Activated T-cell treated with anti-CD3 and anti-CD28 coated beads for 48 hours (primary cell): ENCODE data around the gene PCNX2.

Experiments used
- DNase-seq: peaks from one replicate; pipeline ENCODE4 v3.0.0-alpha.2; 2020; ENCODE audit warnings: low read depth

PCNX2 gene

DNA sequence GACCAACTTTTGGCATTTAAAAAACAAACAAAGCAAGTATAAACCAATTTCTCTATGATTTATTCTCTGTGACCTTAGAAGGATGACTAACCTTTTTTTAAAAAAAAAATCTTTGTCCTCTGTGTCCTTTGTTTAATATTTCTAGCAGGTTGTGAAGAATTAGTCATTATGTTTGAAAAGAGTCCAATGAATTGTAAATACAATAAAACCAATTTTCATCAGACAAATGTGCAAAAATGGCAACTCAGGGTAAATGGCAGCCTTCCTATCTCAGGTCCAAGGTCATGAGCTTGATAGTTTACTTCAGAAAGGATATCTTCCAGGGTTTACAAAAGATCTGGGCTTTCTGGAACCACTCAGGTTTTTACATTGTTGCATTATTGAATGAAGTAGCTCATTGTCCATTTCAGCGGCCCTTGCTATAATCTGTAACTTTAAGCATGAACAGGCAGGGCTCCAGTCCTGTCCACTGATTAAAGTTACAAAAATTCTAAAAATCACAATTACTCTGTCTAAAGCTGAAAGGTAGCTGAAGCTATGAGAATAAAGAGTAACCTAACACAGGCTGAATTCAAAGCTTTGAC is 20.3 kb upstream of the PCNX2 start:
- no peak for DNase-seq

DNA sequence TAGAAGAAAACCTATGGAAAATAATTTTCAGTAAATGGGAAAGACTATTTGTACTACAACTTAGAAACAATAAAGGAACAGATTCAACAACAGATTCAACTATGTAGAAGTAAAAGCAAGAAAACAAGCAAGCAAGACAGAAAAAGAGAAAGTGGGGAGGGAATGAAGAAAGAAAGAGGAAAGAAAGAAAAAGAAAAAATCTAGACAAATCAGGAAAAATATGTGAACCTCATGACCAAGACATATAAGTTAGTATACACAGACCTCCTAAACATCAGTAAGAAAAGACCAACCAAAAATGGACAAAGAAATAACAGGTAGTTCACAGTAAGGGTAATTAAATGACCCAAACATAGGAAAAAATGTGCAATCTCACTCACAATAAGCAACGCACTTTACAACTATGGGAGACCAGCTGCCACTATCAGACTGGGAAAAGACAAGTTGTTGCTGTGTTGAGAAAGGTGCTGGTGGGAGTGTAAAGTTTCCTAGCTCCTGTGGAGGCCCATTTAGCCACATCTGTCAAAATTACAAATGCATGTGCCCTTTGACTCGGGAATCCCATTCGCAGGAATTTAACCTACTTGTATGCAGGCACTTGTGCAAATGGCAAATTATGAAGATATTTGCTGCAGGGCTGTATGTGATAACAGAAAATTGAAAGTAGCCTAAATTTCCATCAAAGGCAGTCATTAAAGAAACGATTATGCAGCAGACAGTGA is 18.1 kb upstream of the PCNX2 start:
- no peak for DNase-seq

DNA sequence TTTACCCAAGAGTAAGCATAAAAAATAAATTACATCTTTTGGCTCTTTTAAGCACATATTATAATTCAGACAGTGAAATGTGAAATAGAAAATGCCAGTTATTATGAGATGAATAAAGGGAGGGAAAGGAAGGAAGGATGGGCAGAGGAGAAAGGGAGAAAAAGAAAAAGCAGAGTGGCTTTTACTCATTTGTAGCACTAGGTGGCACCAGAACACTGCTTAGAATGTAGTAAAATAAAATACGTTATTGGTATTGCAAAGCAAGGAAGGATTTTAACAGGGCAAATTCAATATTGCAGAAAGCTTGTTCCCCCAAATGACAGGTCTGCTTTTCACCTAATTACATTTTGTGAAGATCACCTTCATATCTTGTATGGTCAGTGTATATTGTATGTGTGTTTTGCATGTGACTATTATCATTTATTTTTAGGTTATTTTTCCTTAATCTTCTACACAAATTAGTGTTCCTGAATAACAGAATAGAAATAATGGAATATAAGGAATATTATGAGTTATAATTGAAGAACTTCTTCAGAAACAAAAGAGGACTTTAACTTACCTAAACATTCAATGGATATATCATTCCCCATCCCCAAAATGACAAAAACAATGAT is 9.1 kb upstream of the PCNX2 start:
- no peak for DNase-seq

DNA sequence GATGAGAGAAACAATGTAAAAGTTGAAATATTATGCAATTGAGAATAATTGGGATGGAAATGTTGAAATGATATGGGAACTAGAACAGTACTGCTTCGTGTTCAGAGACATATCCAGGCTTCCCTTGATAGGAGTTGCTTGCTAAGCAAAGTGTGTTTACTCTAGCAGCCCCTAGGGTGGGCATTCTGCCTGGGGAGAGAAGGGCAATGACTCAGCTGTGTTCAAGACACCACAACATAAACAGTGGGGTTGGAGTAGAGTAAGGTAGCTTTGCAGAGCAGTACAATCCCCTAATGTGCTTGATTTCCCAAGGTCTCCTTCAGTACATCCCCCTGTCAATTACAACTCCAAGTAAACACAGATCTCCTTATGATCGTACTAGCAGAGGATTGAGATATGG is 4.8 kb upstream of the PCNX2 start:
- no peak for DNase-seq

DNA sequence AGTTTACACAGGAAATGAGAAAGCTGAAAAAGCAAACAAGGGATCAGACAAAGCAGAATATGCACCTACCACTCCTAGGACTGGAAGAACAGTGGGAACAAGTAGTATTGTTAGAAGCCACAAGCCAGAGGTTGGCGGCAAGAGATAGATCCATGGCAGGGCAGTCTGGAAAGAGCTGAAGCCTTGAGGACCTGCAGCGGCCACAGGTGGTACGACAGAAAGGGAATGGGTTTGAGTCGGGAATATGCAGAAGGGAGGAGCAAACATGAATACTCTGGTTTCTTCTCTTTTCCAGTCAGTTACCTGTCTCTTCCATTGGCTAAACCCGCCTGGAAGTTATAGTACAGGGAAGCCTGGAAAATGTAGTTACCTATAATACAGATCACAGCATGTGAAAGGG is 3.9 kb upstream of the PCNX2 start:
- no peak for DNase-seq

DNA sequence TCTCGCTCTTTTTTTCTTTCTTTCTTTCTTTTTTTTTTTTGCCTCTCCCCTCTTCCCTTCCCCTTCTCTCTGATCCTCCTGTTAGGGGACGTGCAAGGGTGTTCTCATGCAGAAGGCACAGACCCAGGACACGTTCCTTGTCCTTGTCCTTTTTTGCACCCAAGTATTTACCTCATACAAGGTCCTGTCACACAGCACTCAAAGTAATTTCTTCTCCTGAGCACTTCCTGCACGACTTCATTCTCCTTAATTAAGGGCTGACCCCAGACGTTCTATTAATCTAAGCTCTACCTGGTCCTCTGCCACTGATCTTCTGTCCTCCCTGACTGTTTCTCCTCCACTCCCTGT is 424 bp upstream of the PCNX2 start:
- DNase-seq, result no peak

DNA sequence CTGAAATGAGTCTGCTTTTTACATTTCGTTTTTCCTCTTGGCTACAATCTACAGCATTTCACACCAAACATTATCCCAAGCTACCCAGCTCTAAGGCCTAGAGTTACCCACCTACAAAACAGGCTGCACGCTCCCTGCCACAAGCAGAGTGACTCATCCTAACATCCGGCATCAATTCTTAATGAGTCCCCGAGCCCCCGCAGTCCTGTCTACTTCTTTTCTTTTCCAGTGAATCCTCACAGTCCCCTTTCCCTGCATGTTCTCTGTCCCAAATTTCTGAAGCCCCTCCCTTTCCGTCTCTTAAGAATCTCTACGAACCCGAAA is 650 bp downstream of the PCNX2 start:
- DNase-seq, result peak; percentile 16

DNA sequence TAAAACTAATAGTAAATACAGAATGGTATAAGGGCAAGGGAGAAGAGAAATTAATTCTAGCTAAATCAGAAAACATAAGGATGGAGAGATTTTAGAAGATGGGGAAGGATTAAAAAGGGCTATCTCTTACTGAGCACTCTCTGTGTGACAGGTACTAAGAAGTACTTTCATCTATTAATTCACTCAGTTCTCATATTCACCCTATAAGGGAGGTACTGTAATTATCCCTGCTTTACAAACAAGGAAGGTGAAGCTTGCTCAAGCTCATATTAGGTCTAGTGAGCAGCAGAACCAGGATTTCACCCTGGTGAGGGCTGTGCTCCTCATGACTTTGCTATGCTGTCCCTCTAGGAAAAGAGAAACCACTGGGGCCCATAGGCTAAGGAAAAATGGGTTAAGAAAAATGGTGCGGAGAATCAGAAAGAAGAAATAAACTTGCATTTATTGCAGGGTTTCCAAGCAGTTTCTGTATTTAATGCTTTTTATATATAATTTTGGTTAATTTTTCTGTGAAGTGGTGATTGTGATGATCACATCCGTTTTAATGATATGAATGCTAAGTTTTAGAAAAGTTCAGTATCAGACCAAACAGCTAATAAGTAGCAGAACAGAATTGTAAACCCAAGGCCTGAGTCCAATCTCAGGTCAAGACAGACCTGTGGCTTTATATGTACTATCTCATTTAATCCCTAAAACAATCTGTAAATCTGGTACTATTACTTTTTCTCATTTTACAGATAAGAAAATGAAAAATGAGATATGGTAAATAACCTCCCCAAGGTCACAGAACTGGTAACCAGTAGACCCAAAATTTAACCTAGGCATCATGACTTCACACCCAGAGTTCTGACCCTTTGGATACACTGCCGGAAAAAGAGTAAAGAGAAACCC is 1.7 kb downstream of the PCNX2 start:
- DNase-seq, result no peak

DNA sequence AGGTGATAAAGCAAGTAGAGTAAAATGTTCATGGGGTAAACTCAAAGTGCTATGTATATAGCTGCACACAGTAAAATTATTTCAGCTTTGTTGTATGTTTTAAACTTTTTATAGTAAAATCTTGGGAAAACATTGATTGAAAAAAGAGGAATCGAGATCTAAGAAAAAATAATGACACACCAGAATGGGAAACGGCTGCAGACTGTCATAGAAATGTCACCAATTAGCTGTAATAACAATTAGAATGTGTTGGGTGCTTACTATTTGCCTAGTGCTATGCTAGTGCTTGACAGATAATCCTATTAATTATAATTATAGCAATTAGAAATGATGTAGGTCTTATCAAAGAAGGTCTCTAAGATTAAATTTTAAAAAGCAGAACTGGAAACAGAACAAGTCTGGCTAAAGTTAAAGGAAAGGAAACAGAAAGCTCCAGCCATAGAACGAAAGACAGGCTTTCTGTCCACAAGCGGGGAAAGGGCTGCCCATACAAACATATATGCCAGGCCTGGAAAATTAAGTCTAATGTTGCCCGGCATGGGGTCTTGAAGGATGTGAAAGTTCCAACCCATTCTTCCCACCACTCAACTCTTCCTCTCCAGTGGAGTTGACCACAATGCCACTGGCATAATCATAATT is 5.0 kb downstream of the PCNX2 start:
- no peak for DNase-seq

DNA sequence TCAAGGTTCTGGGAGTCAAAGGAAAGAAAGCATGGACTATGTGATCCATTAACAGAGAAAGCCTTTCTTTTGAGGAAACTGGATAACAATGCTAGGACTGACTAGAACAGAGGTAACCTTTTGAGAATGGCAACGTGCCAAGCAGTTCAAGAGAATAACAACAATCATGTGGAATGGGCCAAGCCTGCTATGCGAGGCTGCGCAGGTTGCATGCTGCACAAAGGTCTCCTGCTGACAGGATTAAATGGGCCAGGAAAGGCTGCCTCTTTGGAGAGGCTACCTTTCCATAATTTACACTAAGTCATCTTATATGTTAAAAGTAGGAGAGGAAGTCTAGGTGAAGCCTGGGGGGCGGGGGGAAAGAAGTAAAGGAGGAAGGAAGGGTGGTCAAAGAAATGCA is 5.8 kb downstream of the PCNX2 start:
- no peak for DNase-seq

DNA sequence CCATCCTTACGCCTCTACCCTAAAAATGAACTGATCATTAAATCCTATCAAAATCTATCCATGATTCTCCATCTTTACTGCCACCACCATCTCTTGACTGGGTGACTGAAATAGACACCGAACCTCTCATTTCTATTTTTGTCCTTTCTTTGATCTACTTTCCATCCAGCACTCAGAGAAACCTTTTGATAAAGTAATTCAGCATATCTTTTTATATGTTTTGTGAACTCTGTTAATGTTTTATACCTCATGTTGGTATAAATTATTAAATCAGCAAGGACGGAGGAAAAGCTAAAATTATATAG is 13.0 kb downstream of the PCNX2 start:
- DNase-seq, result no peak

DNA sequence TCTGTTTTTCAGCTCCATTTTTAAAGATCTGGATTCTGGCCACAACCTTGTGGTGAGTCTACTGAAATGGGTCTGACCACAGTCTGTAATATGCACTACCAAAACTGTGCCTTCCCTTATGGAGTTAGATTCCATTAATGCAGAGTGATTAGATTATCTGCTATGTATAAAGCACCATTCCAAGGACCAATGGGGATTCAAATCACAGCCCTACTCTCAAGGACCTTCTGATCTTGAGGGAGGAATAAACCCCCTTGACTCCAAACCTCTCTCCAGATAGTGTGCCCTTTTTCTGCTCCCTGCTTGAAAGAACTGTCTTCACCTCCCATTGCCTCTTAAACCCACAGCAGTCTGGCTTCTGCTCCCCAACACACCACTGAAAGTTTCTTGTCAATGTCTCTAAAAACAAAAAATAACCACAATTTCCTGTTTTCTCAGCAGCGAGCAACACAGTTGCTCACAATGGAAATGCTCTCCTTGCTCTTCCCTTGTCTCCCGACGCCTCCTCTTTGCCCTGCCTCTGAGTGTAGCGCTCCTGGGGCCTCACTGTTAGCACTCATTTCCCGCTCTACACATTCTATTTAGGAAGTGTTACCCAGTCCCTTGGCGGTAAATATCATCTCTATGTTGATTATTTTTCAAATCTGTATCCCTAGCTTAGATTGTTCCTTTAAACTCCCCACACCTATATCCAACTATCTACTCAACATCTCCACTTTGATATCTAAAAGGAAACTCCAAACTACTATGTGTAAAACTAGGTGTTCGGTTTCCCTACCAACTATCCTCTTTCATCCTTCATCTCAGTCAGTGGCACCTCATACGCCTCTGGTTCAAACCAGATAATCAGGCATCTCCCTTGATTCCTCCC is 13.6 kb downstream of the PCNX2 start:
- no peak for DNase-seq

DNA sequence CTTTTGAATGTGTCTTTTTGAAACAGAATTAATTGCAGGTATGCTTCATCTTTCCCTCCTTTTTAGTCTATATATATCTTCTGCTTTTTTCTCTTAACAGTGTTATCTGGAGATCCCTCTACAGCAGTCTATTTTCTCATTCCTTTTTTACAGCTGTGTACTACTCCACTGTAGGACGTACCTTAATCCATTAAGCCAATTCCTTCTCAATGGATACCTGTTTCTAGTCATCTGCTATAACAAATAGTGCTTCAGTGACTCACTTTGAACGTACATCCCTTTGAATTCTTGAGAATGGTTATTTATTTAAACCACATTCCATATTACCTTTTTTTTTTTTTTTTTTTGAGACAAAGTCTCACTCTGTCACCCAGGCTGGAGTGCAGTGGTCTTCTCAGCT is 15.6 kb downstream of the PCNX2 start:
- no peak for DNase-seq

DNA sequence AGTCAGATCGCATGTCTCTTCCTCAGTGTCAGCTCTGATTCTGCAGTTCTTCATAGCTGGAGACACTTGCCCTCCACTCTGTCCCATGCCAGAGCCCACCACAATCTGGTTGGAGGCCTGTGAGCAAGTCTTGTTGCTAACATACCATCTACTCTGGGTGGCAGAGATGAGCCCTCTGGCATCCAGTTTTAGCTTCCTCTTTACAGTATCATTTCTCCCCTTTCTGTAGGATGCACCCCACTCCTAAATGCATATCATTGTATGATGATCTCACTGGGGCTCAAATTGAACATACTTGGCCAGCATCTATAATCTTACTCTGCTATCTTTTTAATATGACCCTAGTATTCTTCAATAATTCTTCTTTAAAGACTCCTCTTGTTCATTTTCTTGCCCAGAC is 16.9 kb downstream of the PCNX2 start:
- DNase-seq, result no peak

DNA sequence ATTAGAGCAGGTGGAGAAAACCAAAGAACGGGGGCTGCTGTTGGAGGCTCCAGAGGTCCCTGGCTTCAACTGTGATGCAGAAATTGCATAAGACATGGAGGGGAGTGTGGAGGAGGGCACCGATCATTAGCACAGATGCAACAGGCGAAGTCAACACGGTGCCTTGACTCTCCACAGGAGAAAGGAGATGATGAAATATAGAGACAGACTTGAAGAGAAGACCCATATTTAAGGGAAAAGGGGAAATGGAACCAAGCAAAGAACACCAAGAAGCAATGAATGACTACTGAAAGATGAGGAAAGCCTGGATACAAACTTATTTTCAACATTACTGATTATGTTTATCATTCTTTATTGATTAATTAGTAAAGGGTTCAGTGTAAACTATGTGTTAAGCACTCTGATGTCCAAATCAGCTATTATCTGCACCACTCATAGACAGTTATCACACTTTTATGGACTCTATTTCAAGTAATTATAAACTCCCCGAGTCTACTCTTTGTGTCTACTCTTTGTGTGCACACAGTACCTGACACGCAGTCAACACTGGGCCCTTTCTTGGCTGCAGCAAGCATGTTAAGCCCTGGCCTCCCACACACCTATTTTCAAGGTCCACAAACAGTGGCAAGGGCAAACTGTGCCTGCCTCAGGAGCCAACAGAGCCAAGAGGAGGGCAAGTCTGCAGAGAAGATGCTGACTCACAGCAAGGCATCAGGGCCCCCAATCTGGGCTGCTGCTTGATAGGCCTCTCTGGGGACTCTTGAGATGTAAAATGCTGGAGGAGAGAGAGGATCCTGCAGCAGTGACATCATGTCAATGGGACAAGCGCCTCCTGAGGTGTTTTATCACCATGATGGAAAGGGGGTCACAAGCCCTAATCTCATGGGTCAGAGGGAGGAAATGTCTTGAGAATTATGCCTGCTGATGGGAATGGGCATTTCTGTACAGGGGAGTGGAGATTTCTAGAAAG is 17.6 kb downstream of the PCNX2 start:
- no peak for DNase-seq

DNA sequence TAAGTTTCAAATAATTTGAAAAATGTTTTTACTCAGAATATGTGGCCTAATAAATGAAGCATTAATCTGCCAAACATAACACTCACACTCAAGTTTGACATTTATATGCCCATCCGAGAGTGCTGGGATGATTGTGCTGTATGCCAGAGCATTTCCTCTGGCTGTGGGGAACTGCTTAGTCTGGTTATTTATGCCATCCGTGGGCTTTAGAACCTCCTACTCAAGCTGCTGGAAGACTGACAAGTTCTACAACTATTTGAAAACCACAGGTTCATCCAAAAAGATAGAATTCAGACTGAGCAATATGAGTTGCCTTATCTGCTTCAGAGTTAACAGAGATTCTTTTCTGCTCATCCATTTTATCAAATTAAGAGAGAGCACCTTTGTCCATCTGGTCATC is 25.9 kb downstream of the PCNX2 start:
- DNase-seq, result no peak

DNA sequence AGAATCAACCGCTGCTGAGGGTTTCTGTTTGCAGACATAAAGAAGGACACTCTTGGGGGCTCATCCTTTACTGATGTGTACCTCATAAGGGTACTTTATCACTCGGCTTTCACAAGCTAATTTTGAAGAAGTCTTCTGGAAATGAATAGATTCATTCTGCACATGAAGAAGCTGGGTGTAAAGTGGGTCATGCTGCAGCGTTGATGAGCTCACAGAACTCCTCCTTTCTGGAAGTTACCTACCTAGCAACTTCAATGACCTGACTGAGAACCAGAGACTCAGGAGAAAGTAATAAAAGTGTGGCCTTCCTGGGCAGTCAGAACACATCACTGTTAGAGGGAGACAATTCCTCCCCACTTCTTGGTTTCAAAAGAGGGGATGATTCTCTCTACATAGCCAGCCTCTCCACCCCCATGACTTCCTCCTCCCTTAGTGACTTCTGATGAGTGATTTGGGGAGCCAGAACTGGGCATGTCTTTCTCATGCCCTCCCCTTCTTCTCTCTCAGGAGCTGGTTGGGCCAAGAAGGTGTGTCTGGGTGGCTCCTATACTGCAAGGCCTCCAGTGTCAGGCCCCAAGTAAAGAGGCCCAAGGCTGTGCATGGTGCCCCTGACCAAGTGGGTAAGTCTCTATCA is 27.0 kb downstream of the PCNX2 start:
- DNase-seq, result no peak

DNA sequence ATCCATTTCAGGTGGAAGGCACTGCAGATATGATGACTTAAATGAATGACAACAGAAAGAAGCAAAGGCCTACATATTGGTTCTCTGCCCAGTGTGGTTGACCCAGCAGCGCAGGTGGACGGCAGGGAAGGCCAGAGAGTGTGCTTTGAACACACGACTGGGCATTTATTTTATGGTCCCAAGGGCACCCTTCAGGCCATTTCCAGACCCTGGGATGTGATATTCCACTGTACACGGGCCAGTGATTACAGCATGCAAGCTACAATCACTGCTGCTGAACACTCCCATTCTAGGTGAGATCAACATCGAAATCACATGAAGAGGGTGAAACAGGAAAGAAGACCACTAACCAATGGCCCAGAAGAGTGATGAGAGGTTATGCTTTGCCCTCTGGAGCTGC is 33.8 kb downstream of the PCNX2 start:
- DNase-seq, result no peak

DNA sequence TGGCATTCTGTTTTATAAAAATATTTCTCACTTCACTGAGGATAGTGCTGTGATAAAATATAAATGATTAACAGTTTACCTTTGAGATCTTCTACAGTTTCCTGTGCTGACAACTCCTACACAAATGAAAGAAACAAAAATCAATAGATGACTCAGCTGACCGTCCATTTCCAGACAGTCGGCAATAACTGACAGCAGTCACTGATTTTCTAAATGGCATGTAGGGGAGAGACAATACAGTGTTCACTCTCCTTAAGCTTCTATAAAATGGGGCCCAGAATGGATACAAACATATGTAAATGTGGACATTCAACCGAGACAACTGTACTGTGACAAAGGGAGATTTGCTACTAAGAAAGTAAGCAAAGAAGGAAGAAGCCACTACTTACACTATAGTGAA is 34.3 kb downstream of the PCNX2 start:
- DNase-seq, result no peak

DNA sequence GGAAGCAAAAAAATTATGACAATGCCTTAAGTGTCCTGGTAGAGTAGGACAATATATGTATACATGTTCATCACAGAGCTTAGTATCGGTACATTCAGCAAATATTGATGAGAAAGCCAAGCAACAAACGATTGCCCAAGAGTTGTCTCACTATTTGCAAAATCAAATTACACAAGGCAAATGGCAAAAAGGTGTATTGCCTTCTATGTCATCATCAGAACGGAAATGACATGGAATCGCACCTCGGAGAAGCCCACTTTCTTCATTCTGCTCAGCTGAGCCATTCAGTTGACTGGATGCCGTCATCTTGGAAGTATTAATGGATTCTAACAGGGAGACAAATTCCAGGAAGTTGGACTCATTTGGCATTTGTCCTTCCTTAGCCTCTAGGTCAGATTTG is 37.7 kb downstream of the PCNX2 start:
- DNase-seq, result no peak
